Right atrium auricular region (tissue), 2 donors: ENCODE results near the gene NUP62. TPM values are rescaled to one million over a fixed set of nuclear protein-coding genes. Genes with fewer than 3 reads are reported as not detected.
A peak's percentile ranks its signal among the peaks of the same experiment; 100 is the strongest.

ENCODE experiments used
- DNase-seq: peaks from one replicate; pipeline ENCODE4 v3.0.0-alpha.2; 2019; ENCODE audit warnings: low spot score
- H3K27ac ChIP-seq, 2 donors: fragments of 200-600 bp; sonication (generic); 1 replicate in 1 of 2; 2 replicates in 1 of 2; pipeline ENCODE4 v1.5.1; 2016 to 2019
- H3K27me3 ChIP-seq, 2 donors: fragments of 200-600 bp; sonication (generic); one replicate each; pipeline versions ENCODE4 v1.5.1 to v1.6.0; 2017 to 2019
- H3K36me3 ChIP-seq: fragments of 200-600 bp; sonication (generic); one replicate; pipeline ENCODE4 v1.5.1; 2016
- H3K4me1 ChIP-seq, 2 donors: fragments of 200-600 bp; sonication (generic); one replicate each; pipeline versions ENCODE4 v1.5.1 to v1.6.0; 2017 to 2019
- H3K4me3 ChIP-seq, 2 donors: fragments of 200-600 bp; sonication (generic); 1 replicate in 1 of 2; 2 replicates in 1 of 2; pipeline ENCODE4 v1.5.1; 2017 to 2019; ENCODE audit warnings: mild to moderate bottlenecking in 1 of 2, moderate library complexity in 1 of 2
- H3K9me3 ChIP-seq, 2 donors: fragments of 200-600 bp; sonication (generic); one replicate each; pipeline ENCODE4 v1.5.1; 2019
- total RNA-seq, 2 donors: library from RNA; depleted of rRNA; stranded (reverse); fragments of >200 nt; gene quantifications; one replicate each; pipeline ENCODE4 v1.1.0, GENCODE V29; 2016
- TF ChIP-seq, protein P1 (sequence below), 2 donors: fragments of 200-600 bp; sonication (generic); IDR thresholded peaks; one replicate each; pipeline ENCODE4 v1.5.1; 2019; ENCODE audit warnings: antibody characterized with exemption in 2 of 2

Gene NUP62
- total RNA-seq, 2 donors from 2014 or later, result 23.5 to 32.6 TPM

DNA sequence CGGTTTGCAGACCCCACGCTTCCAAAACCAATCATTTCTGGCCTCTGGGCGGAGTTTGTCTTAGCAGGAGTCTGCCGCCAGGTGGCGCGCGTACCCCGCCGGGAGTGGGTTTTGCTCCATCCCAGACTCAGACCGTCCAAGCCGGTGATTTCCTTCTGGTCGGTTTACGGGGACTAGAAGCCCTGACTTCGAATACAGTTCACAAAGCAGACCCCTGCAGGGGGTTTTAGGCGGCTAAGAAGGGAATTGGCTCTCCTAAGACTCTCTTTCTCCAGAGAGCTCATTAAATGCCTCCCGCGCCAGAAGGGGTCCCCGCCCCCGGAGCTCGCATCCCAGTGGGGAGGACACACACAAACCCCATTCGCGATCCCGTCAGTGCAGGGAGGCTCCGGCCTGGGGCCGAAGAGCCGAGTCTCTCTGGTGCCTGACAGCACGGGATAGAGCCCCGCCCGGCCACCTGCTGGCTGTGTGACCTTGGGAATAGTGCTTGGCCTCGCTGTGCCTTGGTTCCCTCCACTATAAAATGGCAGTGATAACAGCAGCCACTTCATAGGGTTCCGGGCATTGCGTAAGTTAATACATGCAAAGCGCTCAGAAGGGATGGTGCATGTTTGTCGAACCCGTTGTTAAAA is 8.6 kb upstream of the NUP62 start:
- Histone ChIP-seq H3K27ac (no peak overlapping the region), H3K27me3 (no peaks in the 10 kb centered on the region), H3K4me1 (peaks cover 0 to 8% of the 10 kb centered on the region in 2 donors), H3K4me3 (peak overlapping the region in 1 of 2 donors; percentile 35), H3K36me3 (no peaks in the 10 kb centered on the region), H3K9me3 (no peaks in the 10 kb centered on the region)
- DNase-seq, result peak; percentile 72
- TF ChIP-seq, protein P1, sequence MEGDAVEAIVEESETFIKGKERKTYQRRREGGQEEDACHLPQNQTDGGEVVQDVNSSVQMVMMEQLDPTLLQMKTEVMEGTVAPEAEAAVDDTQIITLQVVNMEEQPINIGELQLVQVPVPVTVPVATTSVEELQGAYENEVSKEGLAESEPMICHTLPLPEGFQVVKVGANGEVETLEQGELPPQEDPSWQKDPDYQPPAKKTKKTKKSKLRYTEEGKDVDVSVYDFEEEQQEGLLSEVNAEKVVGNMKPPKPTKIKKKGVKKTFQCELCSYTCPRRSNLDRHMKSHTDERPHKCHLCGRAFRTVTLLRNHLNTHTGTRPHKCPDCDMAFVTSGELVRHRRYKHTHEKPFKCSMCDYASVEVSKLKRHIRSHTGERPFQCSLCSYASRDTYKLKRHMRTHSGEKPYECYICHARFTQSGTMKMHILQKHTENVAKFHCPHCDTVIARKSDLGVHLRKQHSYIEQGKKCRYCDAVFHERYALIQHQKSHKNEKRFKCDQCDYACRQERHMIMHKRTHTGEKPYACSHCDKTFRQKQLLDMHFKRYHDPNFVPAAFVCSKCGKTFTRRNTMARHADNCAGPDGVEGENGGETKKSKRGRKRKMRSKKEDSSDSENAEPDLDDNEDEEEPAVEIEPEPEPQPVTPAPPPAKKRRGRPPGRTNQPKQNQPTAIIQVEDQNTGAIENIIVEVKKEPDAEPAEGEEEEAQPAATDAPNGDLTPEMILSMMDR (IDR thresholded peaks at IDR 0.05), result peak; percentile 95 to 99

DNA sequence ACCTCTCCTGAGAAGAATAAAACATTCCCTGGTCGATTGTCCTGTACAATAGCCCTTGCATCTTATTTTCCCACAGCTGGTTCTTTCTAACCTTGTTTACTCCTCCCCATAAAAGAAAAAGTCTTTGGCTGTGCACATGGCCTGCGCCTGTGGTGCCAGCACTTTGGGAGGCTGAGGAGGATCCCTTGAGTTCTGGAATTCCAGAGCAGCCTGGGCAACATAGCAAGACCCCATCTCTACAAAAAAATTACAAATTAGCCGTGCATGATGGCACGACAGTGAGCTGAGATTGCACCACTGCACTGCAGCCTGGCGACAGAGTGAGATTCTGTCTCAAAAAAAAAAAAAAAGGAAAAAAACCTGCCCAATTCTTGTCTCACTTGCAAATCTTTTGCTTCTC is 7.2 kb upstream of the NUP62 start:
- Histone ChIP-seq H3K4me3 (no peak overlapping the region), H3K9me3 (no peaks in the 10 kb centered on the region), H3K27ac (no peak overlapping the region), H3K36me3 (no peaks in the 10 kb centered on the region), H3K27me3 (no peaks in the 10 kb centered on the region), H3K4me1 (peaks cover 0 to 8% of the 10 kb centered on the region in 2 donors)
- TF ChIP-seq, protein P1 (IDR thresholded peaks at IDR 0.05), result no peak
- no peak for DNase-seq

DNA sequence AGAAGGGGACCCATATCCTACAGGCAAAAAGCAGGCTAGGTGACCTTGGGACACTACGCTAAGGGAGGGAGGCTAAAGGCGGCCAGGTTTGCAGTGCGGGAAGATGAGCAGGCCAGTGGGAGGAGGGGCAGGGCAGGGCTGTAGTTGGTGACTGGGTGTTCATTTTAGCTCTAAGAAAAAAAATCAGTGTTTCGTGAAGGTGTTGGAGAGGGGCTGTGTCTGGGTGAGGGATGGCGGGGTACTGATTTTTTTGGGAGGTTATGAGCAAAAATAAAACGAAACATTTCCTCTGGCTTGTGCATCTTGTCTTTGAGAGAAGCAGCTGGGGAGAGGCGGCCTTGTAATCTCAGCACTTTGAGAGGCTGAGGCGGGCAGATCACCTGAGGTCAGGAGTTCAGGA is 4.3 kb upstream of the NUP62 start:
- Histone ChIP-seq H3K36me3 (no peaks in the 10 kb centered on the region), H3K9me3 (no peaks in the 10 kb centered on the region), H3K4me3 (no peak overlapping the region), H3K27me3 (no peaks in the 10 kb centered on the region), H3K27ac (no peak overlapping the region), H3K4me1 (peaks cover 0 to 23% of the 10 kb centered on the region in 2 donors)
- no peak for DNase-seq
- TF ChIP-seq, protein P1 (IDR thresholded peaks at IDR 0.05), result no peak

DNA sequence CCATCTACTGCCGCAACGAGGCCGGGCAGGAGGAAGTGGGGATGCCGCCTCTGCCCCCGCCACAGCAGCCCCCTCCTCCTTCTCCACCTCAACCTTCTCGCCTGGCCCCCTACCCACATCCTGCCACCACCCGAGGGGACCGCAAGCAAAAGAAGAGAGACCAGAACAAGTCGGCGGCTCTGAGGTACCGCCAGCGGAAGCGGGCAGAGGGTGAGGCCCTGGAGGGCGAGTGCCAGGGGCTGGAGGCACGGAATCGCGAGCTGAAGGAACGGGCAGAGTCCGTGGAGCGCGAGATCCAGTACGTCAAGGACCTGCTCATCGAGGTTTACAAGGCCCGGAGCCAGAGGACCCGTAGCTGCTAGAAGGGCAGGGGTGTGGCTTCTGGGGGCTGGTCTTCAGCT is 3.4 kb upstream of the NUP62 start:
- H3K4me3 ChIP-seq, result no peak overlapping the region
- no peak overlapping the region for H3K27ac ChIP-seq
- H3K27me3 ChIP-seq, result no peaks in the 10 kb centered on the region
- DNase-seq, result no peak
- TF ChIP-seq, protein P1 (IDR thresholded peaks at IDR 0.05), result no peak
- peaks cover 0 to 28% of the 10 kb centered on the region in 2 donors for H3K4me1 ChIP-seq
- no peaks in the 10 kb centered on the region for H3K9me3 ChIP-seq
- no peaks in the 10 kb centered on the region for H3K36me3 ChIP-seq

DNA sequence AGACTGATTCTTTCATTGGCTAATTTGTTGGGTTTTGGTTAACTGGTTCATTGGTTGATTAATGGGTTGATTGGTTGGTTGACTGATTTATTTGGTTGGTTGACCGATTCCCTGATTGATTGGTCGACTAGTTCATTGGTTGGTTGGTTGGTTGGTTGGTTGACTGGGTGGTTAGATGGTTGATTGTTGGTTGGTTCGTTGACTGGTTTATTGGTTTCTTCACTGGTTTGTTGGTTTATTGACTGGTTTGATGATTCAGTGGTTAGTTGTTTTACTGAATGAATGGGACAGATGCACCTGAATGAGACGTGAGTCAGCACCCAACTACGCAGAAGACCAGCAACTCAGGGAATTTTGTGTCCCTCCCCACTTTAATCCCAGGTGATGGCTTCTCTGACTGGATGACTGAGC is 2.7 kb upstream of the NUP62 start:
- H3K27ac ChIP-seq, result no peak overlapping the region
- peaks cover 0 to 31% of the 10 kb centered on the region in 2 donors for H3K4me1 ChIP-seq
- DNase-seq, result no peak
- no peak overlapping the region for H3K4me3 ChIP-seq
- TF ChIP-seq, protein P1 (IDR thresholded peaks at IDR 0.05), result no peak
- no peaks in the 10 kb centered on the region for H3K27me3 ChIP-seq
- no peaks in the 10 kb centered on the region for H3K9me3 ChIP-seq
- H3K36me3 ChIP-seq, result peaks cover 4% of the 10 kb centered on the region
